Measurements from ENCODE around the gene GPC4.

The GPC4 gene

GRCh38 chrX:133412665-133413064, 2.6 kb downstream of the GPC4 start:
- TF ChIP-seq CTCF (IDR thresholded peaks at IDR 0.05; ENCODE audit: control insufficient read depth, extremely low read depth, insufficient read depth): no peak
- no peak for DNase-seq (ENCODE audit: low read depth)
- H3K4me3 ChIP-seq (ENCODE audit: low read depth, low read length): no peak overlapping the region

GRCh38 chrX:133412246-133412645, 3.0 kb downstream of the GPC4 start:
- H3K4me3 ChIP-seq (ENCODE audit: low read depth, low read length): no peak overlapping the region
- DNase-seq (ENCODE audit: low read depth): no peak
- TF ChIP-seq CTCF (IDR thresholded peaks at IDR 0.05; ENCODE audit: control insufficient read depth, extremely low read depth, insufficient read depth): no peak

- no peak for DNase-seq (ENCODE audit: low read depth)
- no peak for TF ChIP-seq CTCF (IDR thresholded peaks at IDR 0.05; ENCODE audit: control insufficient read depth, extremely low read depth, insufficient read depth)
- no peak overlapping the region for H3K4me3 ChIP-seq (ENCODE audit: low read depth, low read length)
Observed at GRCh38 chrX:133410550-133410949, 4.7 kb downstream of the GPC4 start.

- TF ChIP-seq CTCF (IDR thresholded peaks at IDR 0.05; ENCODE audit: control insufficient read depth, extremely low read depth, insufficient read depth): no peak
- H3K4me3 ChIP-seq (ENCODE audit: low read depth, low read length): no peak overlapping the region
- DNase-seq (ENCODE audit: low read depth): no peak
Observed at GRCh38 chrX:133405498-133406185, 9.6 kb downstream of the GPC4 start.

- H3K4me3 ChIP-seq (ENCODE audit: low read depth, low read length): no peak overlapping the region
- no peak for DNase-seq (ENCODE audit: low read depth)
- TF ChIP-seq CTCF (IDR thresholded peaks at IDR 0.05; ENCODE audit: control insufficient read depth, extremely low read depth, insufficient read depth): no peak
Observed at GRCh38 chrX:133403984-133404383, 11.3 kb downstream of the GPC4 start.

GRCh38 chrX:133402830-133403625, 12.3 kb downstream of the GPC4 start:
- H3K4me3 ChIP-seq (ENCODE audit: low read depth, low read length): no peak overlapping the region
- no peak for TF ChIP-seq CTCF (IDR thresholded peaks at IDR 0.05; ENCODE audit: control insufficient read depth, extremely low read depth, insufficient read depth)
- no peak for DNase-seq (ENCODE audit: low read depth)
